CD4-positive, alpha-beta T cell (primary cell): ENCODE results near the gene EML4. TPM values are rescaled to one million over a fixed set of nuclear protein-coding genes. Genes with fewer than 3 reads are reported as not detected.

Experiments used
- ATAC-seq: fragments of 200-7000 bp; cut with Tn5 transposase; one replicate; pipeline ENCODE4 v1.10.0; 2022; ENCODE audit warnings: mild to moderate bottlenecking; ENCODE audit not compliant: poor library complexity
- CTCF ChIA-PET: fragments of 350-600 bp; sonication (Branson Sonifier 250); formaldehyde crosslinking; loops from one replicate; lab custom pipeline; 2021; ENCODE audit warnings: antibody characterized with exemption, inconsistent platforms; lab: Charles Lee
- POLR2A ChIA-PET: fragments of 350-600 bp; sonication (Branson Sonifier 250); formaldehyde crosslinking; loops from one replicate; lab custom pipeline; 2021; ENCODE audit warnings: antibody characterized with exemption, inconsistent platforms; lab: Charles Lee
- DNase-seq, 14 experiments: peaks; one replicate each; pipeline ENCODE4 v3.0.0-alpha.2; 2013 to 2020; ENCODE audit warnings: mixed read lengths in 2 of 14
- H3K27ac ChIP-seq, 2 donors: one replicate each; pipeline versions ENCODE4 v1.5.1 to v1.7.0; 2013; ENCODE audit warnings: low read length in 2 of 2, low read depth in 1 of 2, mild to moderate bottlenecking in 1 of 2
- H3K27me3 ChIP-seq, 2 experiments: 1 replicate in 1 of 2; 2 replicates in 1 of 2; pipeline versions ENCODE4 v1.6.1 to v1.7.0; 2013; ENCODE audit warnings: low read length in 2 of 2, control low read depth in 1 of 2, mild to moderate bottlenecking in 1 of 2, moderate library complexity in 1 of 2; ENCODE audit not compliant: insufficient read depth in 2 of 2, control insufficient read depth in 1 of 2
- H3K36me3 ChIP-seq: one replicate; pipeline ENCODE4 v1.6.1; 2013; ENCODE audit warnings: low read length, control low read depth; ENCODE audit not compliant: insufficient read depth
- H3K4me1 ChIP-seq: one replicate; pipeline ENCODE4 v1.6.1; 2013; ENCODE audit warnings: low read length, control low read depth; ENCODE audit not compliant: insufficient read depth
- H3K4me3 ChIP-seq: one replicate; pipeline ENCODE4 v1.5.1; 2013; ENCODE audit warnings: mild to moderate bottlenecking, low read length, moderate library complexity
- H3K9me3 ChIP-seq, 2 experiments: 1 replicate in 1 of 2; 2 replicates in 1 of 2; pipeline versions ENCODE4 v1.6.1 to v1.7.0; 2013; ENCODE audit warnings: low read length in 2 of 2, mild to moderate bottlenecking in 2 of 2, control low read depth in 1 of 2, moderate library complexity in 1 of 2; ENCODE audit not compliant: control insufficient read depth in 1 of 2, insufficient read depth in 1 of 2
- H3K27ac Mint-ChIP-seq: one replicate; pipeline ENCODE4 v1.8.0; 2020; ENCODE audit warnings: mixed read lengths
- H3K27me3 Mint-ChIP-seq: one replicate; pipeline ENCODE4 v1.8.0; 2021; ENCODE audit warnings: mixed read lengths
- H3K36me3 Mint-ChIP-seq: one replicate; pipeline ENCODE4 v1.8.0; 2021; ENCODE audit warnings: low read depth, mixed read lengths
- H3K4me1 Mint-ChIP-seq: one replicate; pipeline ENCODE4 v1.8.0; 2021; ENCODE audit warnings: low read depth, mixed read lengths
- H3K4me3 Mint-ChIP-seq: one replicate; pipeline ENCODE4 v1.8.0; 2020; ENCODE audit warnings: mild to moderate bottlenecking, mixed read lengths
- H3K9me3 Mint-ChIP-seq: one replicate; pipeline ENCODE4 v1.8.0; 2020; ENCODE audit warnings: mixed read lengths
- intact Hi-C, 2 experiments: fragments of 100-400 bp; cut with DNase I in 1 of 2; cut with micrococcal nuclease in 1 of 2; formaldehyde crosslinking; loops; one replicate each; pipeline versions ENCODE4 v1.15.1 to v1.9.0; 2023 to 2025; cut with DNase I, micrococcal nuclease
- polyA plus RNA-seq, 2 donors: library from polyadenylated mRNA; unstranded; fragments of 120-200 nt; gene quantifications; one replicate each; pipeline ENCODE4 v1.2.1, GENCODE V29; 2013
- total RNA-seq, 174 experiments: library from RNA in 2 of 174; stranded (reverse) in 2 of 174; gene quantifications; one replicate each; pipeline ENCODE4 v1.2.3 and lab custom pipeline; 2021 to 2026
- TF ChIP-seq, protein P1 (sequence below): fragments of 200-600 bp; IDR thresholded peaks from one replicate; pipeline ENCODE4 v1.8.0; 2022; ENCODE audit warnings: antibody characterized with exemption, mild to moderate bottlenecking

The EML4 gene, protein sequence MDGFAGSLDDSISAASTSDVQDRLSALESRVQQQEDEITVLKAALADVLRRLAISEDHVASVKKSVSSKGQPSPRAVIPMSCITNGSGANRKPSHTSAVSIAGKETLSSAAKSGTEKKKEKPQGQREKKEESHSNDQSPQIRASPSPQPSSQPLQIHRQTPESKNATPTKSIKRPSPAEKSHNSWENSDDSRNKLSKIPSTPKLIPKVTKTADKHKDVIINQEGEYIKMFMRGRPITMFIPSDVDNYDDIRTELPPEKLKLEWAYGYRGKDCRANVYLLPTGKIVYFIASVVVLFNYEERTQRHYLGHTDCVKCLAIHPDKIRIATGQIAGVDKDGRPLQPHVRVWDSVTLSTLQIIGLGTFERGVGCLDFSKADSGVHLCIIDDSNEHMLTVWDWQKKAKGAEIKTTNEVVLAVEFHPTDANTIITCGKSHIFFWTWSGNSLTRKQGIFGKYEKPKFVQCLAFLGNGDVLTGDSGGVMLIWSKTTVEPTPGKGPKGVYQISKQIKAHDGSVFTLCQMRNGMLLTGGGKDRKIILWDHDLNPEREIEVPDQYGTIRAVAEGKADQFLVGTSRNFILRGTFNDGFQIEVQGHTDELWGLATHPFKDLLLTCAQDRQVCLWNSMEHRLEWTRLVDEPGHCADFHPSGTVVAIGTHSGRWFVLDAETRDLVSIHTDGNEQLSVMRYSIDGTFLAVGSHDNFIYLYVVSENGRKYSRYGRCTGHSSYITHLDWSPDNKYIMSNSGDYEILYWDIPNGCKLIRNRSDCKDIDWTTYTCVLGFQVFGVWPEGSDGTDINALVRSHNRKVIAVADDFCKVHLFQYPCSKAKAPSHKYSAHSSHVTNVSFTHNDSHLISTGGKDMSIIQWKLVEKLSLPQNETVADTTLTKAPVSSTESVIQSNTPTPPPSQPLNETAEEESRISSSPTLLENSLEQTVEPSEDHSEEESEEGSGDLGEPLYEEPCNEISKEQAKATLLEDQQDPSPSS
- total RNA-seq (100 to 1,000 TPM; 219 to 228 TPM), total RNA-seq (lab: John Stamatoyannopoulos, UW) (155 to 961 (median 372) reads per million in 172 experiments)
- 88.0 TPM for polyA plus RNA-seq (2013, experiment 1 of 2)
- polyA plus RNA-seq (2013, experiment 2 of 2), result 102 TPM

- H3K4me1 ChIP-seq, result peaks cover 17% of the 10 kb centered on the region
- Mint-ChIP-seq H3K4me3 (no peak within 1 kb of the TSS), H3K27me3 (no peaks in the 10 kb centered on the region), H3K9me3 (no peaks in the 10 kb centered on the region), H3K27ac (no peak within 1 kb of the TSS), H3K4me1 (peaks cover 9% of the 10 kb centered on the region), H3K36me3 (peaks cover 5% of the 10 kb centered on the region)
- TF ChIP-seq, protein P1, sequence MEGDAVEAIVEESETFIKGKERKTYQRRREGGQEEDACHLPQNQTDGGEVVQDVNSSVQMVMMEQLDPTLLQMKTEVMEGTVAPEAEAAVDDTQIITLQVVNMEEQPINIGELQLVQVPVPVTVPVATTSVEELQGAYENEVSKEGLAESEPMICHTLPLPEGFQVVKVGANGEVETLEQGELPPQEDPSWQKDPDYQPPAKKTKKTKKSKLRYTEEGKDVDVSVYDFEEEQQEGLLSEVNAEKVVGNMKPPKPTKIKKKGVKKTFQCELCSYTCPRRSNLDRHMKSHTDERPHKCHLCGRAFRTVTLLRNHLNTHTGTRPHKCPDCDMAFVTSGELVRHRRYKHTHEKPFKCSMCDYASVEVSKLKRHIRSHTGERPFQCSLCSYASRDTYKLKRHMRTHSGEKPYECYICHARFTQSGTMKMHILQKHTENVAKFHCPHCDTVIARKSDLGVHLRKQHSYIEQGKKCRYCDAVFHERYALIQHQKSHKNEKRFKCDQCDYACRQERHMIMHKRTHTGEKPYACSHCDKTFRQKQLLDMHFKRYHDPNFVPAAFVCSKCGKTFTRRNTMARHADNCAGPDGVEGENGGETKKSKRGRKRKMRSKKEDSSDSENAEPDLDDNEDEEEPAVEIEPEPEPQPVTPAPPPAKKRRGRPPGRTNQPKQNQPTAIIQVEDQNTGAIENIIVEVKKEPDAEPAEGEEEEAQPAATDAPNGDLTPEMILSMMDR, result no peak
- peaks cover 0 to 5% of the 10 kb centered on the region in 2 experiments for H3K9me3 ChIP-seq
- DNase-seq (peak; percentile 79 to 95 (median 89)), ATAC-seq (peak; percentile 87)
- POLR2A ChIA-PET, result interaction anchor here (0.8 to 11.5 kb wide), 7 partner anchors 12 to 68 kb away, joined by 3 to 230 read pairs (median 16); no protein-coding TSS in a partner anchor
- H3K36me3 ChIP-seq, result no peaks in the 10 kb centered on the region
- H3K27ac ChIP-seq, result peak within 1 kb of the TSS; percentile 88 to 93
- H3K4me3 ChIP-seq, result peak within 1 kb of the TSS; percentile 96
- H3K27me3 ChIP-seq, result no peaks in the 10 kb centered on the region
- CTCF ChIA-PET, result interaction anchor here (1.4 to 2.6 kb wide), 2 partner anchors 9 to 27 kb away, joined by 3 to 8 read pairs; no protein-coding TSS in a partner anchor
- intact Hi-C loops, result loop anchor here (1.0 to 5.0 kb wide), 4 partner anchors 37 to 193 kb away; partner anchors contain the start of gene COX7A2L (in 1 of the 2)
Observed at GRCh38 chr2:42169100-42169873, at the start of gene EML4. TSS of gene EML4 (plus strand) at chr2:42169353. CDS start at chr2:42169612, 259 bp downstream.

GRCh38 chr2:42123426-42123825, 45.7 kb upstream of the EML4 start:
- Histone ChIP-seq H3K36me3 (no peaks in the 10 kb centered on the region), H3K9me3 (no peaks in the 10 kb centered on the region), H3K27me3 (no peaks in the 10 kb centered on the region), H3K27ac (peak overlapping the region; percentile 42 to 92), H3K4me1 (peaks cover 58% of the 10 kb centered on the region), H3K4me3 (no peak overlapping the region)
- ChIA-PET CTCF (interaction anchor here (0.8 kb wide), 1 partner anchor 23 kb away, joined by 3 read pairs; no protein-coding TSS in a partner anchor), POLR2A (interaction anchor here (0.5 to 10.2 kb wide), 6 partner anchors 9 to 73 kb away, joined by 3 to 255 read pairs (median 12); no protein-coding TSS in a partner anchor)
- Mint-ChIP-seq H3K27ac (peak overlapping the region; percentile 72), H3K4me1 (peaks cover 65% of the 10 kb centered on the region), H3K9me3 (no peaks in the 10 kb centered on the region), H3K4me3 (peak overlapping the region; percentile 36), H3K27me3 (no peaks in the 10 kb centered on the region), H3K36me3 (no peaks in the 10 kb centered on the region)
- TF ChIP-seq, protein P1, result no peak
- intact Hi-C loops, result no loop called here
- ATAC-seq (no peak), DNase-seq (peak in 1 of 14 experiments; percentile 33)
